HG02588 (cell line): ENCODE data around the gene IPO11.
A peak's percentile ranks its signal among the peaks of the same experiment; 100 is the strongest.
"Not testable (repeated sequence)": the region's sequence is repeated elsewhere in the genome, so short reads cannot be mapped to it uniquely, and the experiment has no call there.

Experiments
- ATAC-seq: cut with Tn5 transposase; IDR thresholded peaks from one replicate; pipeline ENCODE4 v1.9.1; 2021; ENCODE audit warnings: mild to moderate bottlenecking, moderate library complexity; ENCODE audit not compliant: unreplicated experiment

IPO11 gene

DNA sequence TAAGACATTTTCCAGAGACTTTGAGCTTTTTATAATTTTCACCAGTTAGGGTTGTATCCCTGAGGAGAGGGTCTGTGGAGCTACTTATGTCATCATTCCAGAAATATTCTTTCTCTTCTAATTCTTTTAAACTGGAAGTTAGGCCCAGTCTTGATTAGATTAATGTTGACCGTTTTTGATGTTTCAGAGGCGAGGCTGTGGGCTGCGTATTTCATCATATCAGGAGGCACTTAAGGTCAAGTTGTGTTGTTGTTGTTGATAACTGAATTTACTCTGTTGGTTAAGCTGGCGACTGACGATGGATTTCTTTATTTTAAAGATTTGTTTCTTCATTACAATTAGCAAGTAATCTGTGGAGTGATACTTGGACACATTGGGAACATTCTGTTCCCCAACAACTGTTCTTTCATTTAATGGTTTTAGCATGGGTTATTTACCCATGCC, 20.1 kb downstream of the IPO11 start:
- no peak for ATAC-seq

DNA sequence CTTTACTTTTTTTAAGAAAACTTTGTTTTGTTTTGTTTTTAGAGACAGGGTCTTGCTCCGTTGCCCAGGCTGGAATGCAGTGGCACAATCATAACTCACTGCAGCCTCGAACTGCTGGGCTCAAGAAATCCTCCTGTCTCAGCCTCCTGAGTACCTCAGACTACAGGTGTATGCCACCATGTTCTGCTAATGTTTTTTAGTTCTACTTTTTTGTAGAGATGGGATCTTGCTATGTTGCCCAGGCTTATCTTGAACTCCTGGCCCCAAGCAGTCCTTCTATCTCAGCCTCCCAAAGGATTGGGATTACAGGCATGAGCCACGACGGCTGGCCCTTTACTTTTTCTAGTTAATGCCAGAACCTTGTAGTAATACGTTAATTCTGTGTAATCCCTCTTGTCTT, 36.0 kb downstream of the IPO11 start:
- ATAC-seq, result no peak

DNA sequence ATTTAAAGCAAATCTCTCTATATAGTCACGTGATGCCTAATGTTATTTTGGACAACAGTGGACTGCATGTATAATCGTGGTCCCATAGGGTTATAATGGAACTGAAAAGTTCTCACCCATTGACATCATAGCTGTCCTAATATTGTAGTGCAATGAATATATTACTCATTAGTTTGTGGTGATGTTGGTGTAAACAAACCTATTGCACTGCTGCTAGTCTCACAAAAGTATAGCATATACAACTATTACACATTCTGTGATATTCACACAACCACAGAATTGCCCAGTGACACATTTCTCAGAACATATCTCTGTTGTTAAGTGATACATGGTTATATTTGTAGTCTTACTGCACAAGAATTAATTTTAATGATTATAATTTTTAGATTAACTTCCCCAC, 37.7 kb downstream of the IPO11 start:
- no peak for ATAC-seq

DNA sequence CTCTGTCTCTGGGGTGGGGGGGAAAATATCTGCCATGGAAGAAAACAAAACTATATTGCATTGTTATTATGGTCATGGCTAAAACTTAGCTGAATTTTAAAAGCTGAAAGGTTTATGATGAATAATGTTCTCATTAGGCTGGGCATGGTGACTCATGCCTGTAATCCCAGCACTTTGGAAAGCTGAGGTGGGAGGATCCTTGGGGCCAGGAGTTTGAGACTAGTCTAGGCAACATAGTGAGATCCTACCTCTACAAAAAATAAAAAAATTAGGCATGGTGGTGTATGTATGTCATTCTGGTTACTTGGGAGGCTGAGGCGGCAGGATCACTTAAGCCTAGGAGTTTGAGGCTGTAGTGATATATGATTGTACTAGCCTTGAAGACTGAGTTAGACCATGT, 44.5 kb downstream of the IPO11 start:
- no peak for ATAC-seq

DNA sequence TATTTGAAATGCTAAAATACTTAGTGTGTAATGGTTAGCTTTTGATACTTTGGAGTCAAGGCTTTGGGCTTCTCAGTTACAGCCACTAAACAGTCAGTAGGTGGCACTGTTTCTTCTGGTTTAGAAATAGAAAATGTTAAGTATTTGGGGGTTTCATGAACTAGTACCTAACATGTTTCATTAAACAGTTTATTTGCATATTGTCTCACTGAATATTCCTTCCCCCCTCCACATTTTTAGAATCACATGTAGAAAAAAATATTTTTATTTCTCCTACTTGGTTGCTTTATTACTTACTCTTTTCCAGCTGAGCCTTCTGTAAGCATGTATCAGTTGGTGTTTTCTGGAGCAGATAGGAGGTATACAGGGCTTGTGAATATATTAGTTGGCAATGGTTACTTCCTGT, 48.0 kb downstream of the IPO11 start:
- ATAC-seq, result peak; percentile 70

DNA sequence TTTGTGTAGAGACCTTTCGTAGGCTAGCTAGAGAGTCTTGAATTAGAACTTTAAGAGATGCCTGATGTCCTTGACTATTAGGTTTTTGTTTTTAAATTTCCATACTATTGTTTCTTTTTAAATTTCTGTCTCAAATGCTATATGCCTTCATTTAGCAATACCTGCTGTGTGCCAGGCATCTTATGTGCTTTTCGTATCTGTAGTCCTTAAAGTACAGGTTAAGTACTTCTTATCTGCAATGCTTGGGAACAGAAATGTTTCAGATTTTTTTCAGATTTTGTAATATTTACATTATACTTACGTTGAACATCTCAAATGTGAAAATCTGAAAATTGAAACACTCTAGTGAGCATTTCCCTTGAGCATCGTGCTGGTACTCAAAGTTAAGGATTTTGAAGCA, 49.0 kb downstream of the IPO11 start:
- ATAC-seq, result no peak

DNA sequence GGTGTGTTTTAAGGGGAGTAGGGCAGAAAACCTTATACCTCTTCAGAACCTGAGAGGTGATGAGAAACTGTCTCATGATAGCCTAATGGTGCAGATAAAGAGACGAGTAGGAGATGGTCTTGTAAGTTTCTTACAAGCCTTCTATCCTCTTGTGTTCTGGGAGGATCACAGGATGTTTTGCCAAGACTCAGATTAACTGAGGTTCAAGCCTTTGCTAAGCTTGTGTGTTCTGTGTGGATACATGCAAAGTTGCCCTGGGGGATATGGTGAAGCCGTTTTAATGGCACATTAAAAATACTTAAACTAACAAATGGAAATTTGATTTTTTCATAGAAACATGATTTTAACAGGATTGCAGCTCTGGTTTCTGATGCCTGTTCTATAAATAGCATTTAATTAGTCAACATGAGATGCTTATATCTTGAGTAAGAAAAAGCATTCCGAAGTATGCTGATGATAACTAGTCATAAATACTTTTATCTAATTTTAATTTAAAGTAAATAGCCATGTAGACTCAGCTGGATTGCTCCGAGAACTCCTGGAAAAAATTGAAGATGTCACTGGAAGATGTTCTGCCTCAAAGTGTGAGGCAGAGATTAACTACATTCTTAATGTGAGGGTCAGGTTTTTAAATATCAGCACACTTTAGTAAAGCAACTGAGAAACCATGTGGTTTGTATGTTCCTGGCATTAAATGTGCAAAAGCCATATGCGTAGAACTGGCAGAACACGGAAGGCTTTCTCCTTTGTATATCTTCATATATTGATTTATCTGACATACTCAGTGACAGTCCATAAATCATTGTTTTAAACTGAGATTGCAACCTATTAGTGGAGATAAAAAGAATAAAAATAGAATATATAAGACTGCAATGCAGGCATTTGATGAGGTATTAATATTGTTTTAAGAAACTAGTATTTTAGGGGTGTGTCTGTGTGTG, 53.7 kb downstream of the IPO11 start:
- ATAC-seq, result no peak

DNA sequence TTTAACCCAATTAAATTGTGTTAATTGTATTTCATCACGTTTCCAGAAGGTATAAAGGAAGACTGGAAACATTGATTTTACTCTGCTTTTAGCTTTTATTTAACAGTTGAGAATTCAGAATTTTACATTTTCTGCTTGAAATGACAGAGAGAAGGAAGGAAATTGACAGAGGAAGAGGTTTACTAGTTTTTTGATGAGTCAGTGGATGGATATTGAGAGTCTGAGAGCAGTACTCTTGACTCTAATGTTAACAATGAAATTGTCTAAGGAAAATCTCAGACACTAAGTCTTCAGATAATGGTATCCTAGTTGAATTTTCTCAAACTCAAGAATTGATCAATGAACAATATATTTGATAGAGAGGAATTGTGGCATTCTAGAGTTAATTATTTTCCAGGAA, 60.6 kb downstream of the IPO11 start:
- ATAC-seq, result no peak

DNA sequence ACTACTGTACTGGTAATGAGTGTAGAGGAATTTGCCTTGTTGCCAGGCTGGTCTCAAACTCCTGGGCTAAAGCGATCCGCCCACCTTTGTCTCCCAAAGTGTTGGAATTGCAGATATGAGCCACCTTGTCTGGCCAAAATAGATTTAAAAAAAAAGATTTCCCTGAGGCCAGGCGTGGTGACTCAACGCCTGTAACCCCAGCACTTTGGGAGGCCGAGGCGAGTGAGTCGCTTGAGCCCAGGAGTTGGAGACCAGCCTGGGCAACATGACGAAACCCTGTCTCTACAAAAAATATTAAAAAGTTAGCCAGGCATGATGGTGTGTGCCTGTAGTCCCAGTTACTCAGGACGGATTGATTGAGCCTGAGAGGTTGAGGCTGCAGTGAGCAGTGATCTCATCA, 62.5 kb downstream of the IPO11 start:
- no peak for ATAC-seq

DNA sequence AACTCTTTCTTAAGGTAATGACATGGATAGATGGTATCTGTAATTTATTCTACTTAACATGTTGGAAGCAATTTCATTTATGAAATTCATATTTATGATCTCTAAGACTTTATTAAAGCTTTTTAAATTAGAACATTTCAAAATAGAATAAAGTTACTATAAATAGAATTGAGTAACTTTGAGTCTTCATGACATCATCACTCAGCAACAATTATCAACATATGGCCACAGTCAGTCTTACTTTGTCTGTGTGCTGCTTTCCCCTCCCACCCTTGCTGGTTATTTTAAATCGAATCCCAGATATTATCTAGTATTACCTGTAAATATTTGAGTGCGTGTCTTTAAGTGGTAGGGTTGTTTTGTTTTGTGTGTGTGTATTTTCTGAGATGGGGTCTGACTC, 65.2 kb downstream of the IPO11 start:
- no peak for ATAC-seq

DNA sequence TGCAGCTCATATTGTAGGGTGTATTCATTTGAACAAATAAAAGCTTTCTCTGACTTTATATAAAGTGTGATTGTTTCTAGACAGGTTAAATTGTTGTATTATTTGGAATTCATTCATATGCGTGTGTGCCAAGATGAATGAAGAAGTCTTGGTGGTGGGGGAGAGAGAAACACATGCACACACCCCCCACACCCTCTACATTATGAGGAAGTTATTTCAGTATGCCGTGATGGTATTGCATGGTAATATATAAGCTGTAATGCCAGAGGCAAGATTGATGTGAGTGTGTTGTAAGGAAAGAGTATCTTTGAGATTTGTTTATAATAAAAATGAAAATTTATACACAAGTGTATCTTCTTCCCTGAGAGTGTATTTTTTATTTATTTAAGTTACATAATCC, 71.0 kb downstream of the IPO11 start:
- ATAC-seq, result no peak

DNA sequence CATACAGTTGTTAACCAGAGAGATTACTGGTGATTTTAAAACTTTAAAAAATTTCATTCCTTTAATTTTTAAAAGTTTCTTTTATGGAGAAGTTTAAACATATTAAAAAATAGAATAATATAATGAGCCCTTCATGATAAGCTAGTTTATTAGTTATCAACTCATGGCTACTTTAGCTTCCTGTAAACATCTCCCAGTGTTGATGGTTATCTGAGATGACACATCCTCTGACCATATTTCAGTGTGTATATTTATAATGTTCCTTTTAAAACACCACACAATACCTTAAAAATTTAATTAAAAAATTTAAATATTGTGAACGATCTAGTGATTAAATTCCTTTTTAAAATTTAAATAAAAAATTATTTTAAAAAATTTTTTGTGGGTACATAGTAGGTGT, 74.1 kb downstream of the IPO11 start:
- no peak for ATAC-seq

DNA sequence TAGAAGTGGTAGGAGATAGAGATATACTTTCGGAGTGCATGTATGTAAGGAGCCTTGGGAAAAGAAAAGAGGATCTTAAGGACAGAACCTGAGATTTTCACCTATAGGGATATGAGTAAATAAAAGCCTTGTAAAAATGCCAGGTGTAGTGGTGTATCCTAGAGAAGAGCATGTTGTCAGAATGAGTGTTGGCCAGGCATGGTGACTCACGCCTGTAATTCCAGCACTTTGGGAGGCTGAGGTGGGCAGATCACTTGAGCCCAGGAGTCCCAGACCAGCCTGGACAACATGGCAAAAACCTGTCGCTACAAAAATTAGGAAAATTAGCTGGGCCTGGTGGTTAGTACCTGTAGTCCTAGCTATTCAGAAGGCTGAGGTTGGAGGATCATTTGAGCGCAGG, 76.0 kb downstream of the IPO11 start:
- ATAC-seq, result no peak

DNA sequence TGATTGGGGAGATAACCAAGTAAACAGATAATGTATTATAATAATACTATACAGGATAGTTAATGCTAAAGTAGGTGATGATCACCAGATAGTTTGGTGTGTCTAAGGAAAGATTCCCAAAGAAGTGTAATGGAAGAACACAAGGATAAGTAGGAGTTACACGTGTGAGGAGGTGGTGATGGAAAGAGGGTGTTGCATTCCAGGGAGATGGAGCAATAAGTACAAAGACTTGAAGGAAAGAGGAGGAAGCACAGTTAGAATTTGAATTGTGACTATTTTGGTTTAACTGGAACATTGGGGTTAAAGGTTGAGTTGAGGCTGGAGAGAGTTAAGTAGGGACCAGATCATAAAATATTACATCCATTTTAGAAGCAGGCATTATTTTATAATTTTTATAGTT, 76.9 kb downstream of the IPO11 start:
- no peak for ATAC-seq

DNA sequence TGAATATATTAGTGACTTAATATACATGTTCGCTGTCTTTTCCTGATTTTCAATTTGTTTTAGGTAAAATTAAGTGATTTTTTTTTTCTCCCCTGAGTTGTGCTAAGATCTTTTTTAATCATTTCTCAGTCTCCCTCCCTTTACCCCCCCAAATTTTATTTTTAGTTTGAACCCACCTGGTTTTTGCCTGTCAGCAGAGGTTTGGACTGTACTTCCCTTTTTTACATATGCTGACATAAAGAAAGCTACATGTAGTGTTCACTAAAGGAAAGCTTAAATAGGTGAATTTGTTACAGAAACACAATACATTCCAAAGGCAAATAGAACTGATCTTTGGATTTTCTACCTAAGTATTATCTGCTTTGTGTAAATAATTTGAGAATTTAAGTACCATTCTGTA, 82.2 kb downstream of the IPO11 start:
- ATAC-seq, result no peak

DNA sequence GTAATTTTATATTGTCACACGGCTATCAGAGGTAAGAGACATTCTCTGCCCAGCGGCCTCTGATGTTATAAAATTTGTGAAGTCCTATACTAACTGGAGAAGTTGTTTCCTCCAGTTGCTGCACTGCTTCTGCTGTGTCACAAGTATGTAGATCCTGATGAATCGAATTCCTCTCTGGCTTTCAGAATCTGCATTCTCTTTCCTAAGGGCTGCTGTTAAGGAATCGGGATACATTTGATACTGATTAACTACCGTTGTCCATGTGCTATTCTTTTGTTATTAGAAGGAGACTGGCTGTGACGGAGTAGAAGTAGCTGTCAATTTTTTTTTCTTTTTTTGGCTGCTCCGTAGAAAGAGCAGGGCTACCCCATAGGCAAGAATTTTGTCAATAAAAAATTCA, 84.3 kb downstream of the IPO11 start:
- no peak for ATAC-seq

DNA sequence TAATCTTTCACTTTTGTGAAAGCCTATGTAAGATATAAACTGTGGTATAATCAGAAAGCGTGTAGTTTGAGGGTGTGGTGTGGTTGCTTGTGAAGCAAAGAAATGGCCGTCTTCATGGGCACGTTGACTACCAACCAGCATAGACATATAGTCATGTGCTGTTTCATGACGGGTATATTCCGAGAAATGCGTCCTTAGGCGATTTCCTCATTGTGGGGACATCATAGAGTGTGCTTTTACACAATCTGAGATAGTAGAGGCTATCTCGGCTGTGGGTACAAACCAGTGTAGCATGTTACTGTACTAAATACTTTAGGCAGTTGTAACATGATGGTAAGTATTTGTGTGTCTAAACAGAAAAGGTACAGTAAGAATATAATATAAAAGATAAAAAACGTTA, 86.4 kb downstream of the IPO11 start:
- no peak for ATAC-seq

DNA sequence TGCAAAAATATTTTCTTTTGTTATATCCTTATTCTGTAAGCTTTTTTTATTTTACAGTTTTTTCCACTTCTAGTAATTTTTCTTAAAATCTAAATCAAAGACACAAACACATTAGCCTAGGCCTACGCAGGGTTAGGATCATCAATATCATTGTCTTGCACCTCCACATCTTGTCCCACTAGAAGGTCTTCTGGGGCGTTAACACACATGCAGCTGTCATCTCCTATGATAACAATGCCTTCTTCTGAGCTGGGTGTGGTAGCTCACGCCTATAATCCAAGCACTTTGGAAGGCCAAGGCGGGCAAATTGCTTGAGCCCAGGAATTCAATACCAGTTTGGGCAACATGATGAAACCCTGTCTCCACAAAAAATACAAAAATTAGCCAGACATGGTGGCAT, 87.2 kb downstream of the IPO11 start:
- no peak for ATAC-seq

DNA sequence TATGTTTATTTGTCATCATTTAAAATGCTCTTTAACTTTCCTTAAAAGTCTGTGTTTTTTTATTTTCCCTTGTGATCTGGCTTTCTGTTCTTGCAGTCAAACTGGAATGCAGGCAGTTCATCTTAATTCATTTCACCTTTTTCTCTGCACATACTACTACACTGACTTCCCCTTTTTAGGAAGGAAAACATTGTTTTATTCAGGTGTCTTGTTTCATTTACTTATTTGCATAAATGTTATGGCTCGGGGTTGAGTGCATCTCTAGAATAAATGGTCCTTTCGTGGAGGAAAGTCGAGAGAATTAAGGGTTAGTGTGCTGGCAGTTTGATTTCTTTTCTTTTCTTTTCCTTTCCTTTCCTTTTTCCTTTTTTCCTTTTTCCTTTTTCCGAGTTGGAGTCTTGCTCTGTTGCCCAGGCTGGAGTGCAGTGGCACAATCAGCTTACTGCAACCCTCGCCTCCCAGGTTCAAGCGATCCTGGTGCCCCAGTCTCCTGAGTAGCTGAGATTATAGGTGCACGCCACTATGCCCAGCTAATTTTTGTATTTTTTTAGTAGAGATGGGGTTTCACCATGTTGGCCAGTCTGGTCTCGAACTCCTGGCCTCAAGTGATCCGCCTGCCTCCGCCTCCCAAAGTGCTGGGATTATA, 90.0 kb downstream of the IPO11 start:
- ATAC-seq, result no peak

DNA sequence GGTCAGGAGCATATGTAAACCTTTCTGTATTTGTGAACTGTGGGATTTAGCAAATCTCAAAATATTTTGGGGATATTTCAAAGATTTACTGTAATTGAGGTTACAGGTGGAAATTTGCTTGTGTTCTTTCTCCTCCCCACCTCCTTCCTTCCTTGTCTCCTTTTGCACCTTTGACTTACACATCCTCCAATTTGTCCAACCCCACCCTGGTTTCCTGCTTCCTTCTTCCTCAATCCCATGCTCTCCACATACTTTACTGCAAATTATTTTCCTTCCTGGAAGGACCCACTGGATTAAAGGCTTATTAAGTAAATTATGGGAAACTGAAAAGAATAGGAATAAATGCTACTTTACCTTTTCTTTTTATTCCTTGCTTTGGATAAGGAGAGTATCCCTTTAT, 91.6 kb downstream of the IPO11 start:
- ATAC-seq, result no peak

DNA sequence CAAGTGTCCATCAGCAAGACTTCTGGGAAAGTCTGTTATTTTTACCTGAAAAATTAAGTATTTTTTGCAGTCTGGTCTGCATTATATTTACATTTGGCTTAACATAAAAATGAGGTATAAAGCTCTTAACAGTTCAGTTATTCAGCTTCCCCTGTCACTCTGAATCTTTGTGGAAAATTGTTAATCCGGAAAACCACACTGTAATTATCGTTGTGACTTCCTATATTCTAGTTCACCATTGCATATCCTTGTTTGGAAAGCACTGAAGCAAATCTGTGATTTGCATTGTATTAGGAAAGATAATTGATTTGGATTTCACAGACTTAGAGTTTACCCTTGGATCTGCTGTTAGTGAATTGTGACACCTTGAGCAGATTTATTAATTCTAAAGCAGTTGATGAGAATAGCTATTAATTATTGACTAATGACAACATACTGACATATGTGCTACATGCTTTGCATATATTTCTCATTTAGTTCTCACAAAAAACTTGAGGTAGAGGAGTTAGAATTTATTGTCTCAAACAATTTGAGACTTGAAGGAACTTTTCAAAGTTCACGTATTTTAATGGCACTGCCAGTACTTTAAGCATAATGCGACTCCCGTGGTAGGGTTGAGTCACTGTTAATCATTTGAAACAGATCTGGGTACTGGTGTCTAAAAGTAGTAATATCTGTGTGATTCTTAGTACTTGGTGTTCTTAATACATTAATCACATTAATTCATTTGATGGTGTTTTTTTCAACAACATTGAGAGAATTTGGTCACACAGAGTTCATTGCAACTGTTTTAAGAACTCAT, 94.3 kb downstream of the IPO11 start:
- ATAC-seq, result no peak

DNA sequence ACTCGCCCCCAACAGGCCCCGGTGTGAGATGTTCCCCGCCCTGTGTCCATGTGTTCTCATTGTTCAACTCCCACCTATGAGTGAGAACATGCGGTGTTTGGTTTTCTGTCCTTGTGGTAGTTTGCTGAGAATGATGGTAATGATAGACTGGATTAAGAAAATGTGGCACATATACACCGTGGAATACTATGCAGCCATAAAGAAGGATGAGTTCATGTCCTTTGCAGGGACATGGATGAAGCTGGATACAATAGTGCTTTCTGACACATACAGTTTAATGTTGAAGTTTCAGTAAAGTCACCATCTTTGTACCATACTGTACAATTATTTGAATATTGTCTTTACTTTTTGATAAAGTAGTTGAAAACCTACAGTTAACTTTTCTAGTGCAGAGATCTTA, 96.2 kb downstream of the IPO11 start:
- ATAC-seq, result not testable (repeated sequence)
